ENCODE measurements around the gene RNU4-1.
"Not testable (repeated sequence)": the region's sequence is repeated elsewhere in the genome, so short reads cannot be mapped to it uniquely, and the experiment has no call there.

RNU4-1 gene

DNA sequence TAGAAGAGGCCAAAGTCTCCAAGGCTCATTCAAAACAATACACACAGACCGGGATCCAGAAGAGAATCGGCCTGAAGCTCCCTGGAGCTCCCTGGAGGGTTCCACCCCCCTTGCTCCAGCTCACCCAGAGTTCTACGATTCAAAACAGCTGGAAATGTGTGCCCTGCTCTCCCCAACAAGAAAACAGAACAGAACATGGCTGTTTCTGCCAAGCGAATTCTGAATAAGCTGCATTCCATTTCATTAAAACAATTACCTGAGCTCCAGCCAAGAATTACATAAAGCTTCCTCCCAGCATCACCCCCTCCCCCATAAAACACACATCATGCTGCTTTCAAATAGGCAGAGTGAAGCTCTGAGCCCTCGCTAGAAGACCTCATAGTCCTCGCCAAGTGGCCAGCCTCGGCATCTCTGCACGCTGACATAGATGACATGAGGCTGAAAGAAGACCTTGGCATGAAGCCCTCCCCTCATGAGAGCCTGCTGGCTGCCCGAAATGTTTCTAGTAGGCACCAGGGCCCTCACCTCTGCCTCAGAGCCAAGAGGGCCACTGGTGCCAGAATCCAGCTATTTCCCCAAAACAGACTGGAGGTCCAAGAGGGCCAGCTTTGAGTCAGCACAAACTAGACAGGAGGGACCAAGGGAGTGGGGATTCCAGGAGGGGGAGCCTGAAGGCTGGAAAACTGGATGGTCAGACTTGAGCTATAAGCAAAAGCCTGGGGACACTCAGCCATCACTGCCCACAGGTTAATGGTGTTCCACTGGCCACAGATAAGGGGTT lies 35.8 kb downstream of the RNU4-1 start:
- FAIRE-seq: no peak

DNA sequence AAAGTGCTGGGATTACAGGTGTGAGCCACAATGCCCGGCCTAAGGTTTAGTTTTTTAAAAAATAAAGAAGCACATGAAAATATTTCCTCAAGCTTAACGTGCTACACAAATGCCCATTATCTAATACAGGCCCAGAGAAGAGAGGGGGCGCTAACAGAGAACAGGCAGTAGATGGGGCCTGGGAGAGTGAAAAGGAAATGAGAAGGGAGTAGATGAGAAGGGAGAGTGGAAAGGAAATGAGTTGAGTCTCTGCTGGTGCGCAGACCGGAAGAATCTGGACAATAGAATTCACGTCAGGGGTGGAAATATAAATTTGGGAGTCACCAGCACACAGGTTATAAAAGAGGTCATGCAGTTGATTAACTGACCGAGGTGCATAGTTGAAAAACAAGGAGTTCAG lies 38.2 kb downstream of the RNU4-1 start:
- no peak for FAIRE-seq

GRCh38 chr12:120253313-120253712 lies 39.7 kb downstream of the RNU4-1 start:
- FAIRE-seq: not testable (repeated sequence)

DNA sequence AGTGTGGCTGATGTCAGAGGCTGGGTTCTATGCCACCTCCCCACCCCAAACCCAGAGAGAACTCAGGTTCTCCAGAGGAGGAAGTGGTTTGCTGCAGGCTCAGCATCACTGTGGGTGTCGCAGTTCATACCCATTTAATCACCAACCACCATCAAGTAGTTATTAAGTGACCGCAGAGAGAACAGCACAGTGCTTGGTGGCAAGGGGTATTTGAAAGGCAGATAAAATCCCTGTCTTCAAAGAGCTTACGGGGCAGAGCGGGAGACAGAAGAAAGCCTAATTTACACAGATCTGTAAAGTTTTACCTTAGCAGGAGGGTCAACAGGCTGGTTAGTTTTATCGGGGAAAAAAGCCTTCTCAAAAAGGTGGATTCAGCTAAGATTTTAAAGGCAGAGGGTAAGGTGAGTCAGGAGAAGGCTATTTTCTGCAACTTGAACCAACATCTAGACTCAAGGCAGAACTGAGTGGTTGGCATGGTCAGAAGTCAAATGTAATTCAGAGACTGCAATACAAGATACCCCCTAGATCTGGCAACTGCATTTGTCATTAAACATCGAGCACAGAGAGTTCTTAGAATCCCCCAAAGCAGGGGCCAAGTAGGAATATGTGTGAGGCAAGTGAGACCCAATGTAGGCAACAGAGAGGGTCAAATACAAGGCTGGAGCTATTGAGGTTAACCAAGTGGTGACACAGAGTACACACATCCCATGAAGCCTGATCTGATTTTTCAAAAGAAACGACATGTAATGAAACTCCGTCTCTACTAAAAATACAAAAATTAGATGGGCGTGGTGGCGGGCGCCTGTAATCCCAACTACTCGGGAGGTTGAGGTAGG lies 40.7 kb downstream of the RNU4-1 start:
- no peak for FAIRE-seq

GRCh38 chr12:120251364-120252070 lies 41.5 kb downstream of the RNU4-1 start:
- not testable (repeated sequence) for FAIRE-seq

- FAIRE-seq: no peak
Observed at GRCh38 chr12:120249875-120250795, 42.9 kb downstream of the RNU4-1 start.

DNA sequence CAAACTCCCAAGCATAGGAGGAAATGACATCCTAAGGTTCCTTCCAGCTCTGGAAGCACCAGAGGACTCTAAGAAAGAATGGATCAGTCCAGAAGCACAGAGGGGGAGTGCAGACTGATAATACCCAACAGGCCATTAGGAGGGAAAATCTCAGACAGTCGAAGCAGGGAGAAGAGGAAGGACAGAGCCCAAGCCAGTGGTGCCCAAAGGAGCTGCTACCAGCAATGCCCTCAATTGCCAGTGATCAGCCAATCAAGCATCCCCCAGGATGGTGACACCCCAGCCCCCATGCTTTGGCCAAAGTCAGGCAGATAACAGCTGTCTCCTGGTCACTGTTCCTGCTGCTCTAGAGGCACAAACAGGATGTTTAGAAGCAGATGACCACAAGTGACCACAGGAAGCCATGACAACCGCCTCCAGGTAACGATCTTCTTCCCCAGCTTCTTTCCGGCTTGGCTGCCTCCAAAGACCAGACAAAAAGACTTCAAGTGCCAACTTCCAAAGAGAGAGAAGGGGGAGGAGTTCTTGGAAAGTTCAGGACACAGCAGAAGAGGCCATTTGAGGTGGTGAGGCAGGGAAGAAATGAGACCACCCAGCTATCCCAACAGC lies 43.7 kb downstream of the RNU4-1 start:
- FAIRE-seq: no peak

DNA sequence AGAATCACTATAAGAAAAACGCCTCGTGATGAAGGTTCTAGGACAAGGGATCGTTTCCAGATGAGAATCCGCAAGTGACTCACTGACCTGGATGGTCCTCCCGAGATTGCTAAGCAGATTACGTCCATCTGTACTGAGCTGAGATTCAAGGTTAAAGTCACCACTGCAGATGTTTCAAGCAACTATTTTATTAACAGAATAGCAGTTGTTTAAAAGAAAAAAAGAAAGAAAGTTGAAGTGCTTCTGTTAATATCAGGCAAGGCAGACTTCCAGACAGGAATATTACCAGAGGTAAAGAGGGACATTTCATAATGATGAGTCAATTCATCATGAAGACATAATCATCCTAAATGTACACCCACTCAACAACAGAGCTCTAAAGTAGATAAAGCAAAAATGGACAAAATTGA lies 45.4 kb downstream of the RNU4-1 start:
- FAIRE-seq: no peak

DNA sequence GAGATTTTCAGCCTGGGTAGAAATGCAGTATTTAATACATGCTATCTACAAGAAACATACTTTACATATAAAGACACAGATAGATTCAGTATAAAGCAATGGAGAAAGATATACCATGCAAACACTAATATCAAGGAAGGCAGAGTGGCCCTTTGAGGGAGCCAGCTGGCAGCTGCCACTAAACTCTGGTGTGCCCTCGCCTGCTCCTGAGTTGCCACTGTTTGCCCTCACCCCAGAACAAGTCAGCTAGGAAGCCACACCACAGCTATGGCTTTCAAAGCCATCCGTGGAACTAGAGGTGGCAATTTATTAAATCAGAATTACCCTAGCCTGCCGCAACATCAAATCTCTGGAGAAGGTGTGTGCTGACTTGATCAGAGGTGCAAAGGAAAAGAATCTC lies 45.9 kb downstream of the RNU4-1 start:
- no peak for FAIRE-seq

- FAIRE-seq: not testable (repeated sequence)
Observed at GRCh38 chr12:120246705-120247104, 46.3 kb downstream of the RNU4-1 start.
